HepG2 (cell line): Measurements from ENCODE around the gene DEPDC5. TPM values are rescaled to one million over a fixed set of nuclear protein-coding genes. Genes with fewer than 3 reads are reported as not detected.

Source experiments
- AGO2 ChIP-seq: fragments of 200-400 bp; formaldehyde crosslinking; optimal IDR thresholded peaks from 2 replicates; pipeline ENCODE3; 2017; ENCODE audit warnings: mild to moderate bottlenecking, low read depth, low read length, moderate library complexity
- ARNT ChIP-seq: fragments of 450-650 bp; IDR thresholded peaks from 2 replicates; pipeline ENCODE4 v1.6.1; 2017
- ASH2L ChIP-seq: fragments of 300-600, 200-600 bp; sonication (generic); IDR thresholded peaks from 2 replicates; pipeline ENCODE4 v1.7.0; 2017; ENCODE audit warnings: low read depth, mild to moderate bottlenecking, moderate library complexity, mixed read lengths, low read length; ENCODE audit not compliant: insufficient read length
- CBX2 ChIP-seq, 2 experiments: fragments of 200-600 bp in 1 of 2; sonication (generic); formaldehyde crosslinking in 1 of 2; IDR thresholded peaks; 2 replicates each; pipeline versions ENCODE4 v1.7.0 to v1.8.1; 2018 to 2022; ENCODE audit warnings: low read depth in 2 of 2, low read length in 1 of 2, mild to moderate bottlenecking in 1 of 2, missing genetic modification reagents in 1 of 2
- CHD2 ChIP-seq: IDR thresholded peaks from 2 replicates; pipeline ENCODE4 v1.6.1; 2011; ENCODE audit warnings: low read depth, low read length, improper control_type of control experiment
- FLYWCH1 ChIP-seq: sonication (generic); formaldehyde crosslinking; IDR thresholded peaks from 2 replicates; pipeline ENCODE4 v1.8.1; 2023; ENCODE audit warnings: mild to moderate bottlenecking, missing genetic modification reagents
- FOXK2 ChIP-seq: fragments of 450-650 bp; IDR thresholded peaks from 2 replicates; pipeline ENCODE4 v1.6.1; 2016
- HDAC1 ChIP-seq: sonication (generic); formaldehyde crosslinking; IDR thresholded peaks from 2 replicates; pipeline ENCODE4 v1.5.1; 2020; ENCODE audit warnings: mild to moderate bottlenecking, missing genetic modification reagents
- IKZF4 ChIP-seq: sonication (generic); formaldehyde crosslinking; IDR thresholded peaks from 2 replicates; pipeline ENCODE4 v1.5.1; 2020; ENCODE audit warnings: borderline replicate concordance, mild to moderate bottlenecking, low read depth, missing genetic modification reagents; ENCODE audit errors: not compliant biosample characterization
- ISL2 ChIP-seq: sonication (generic); formaldehyde crosslinking; IDR thresholded peaks from 2 replicates; pipeline ENCODE4 v1.5.0; 2020; ENCODE audit warnings: missing genetic modification reagents
- ISX ChIP-seq: sonication (generic); formaldehyde crosslinking; conservative IDR thresholded peaks from 2 replicates; pipeline ENCODE4 v1.5.0; 2020; ENCODE audit warnings: missing genetic modification reagents
- JUND ChIP-seq: sonication (generic); formaldehyde crosslinking; IDR thresholded peaks from 2 replicates; pipeline ENCODE4 v1.8.0; 2022; ENCODE audit warnings: mild to moderate bottlenecking, missing genetic modification reagents
- KLF16 ChIP-seq, 2 experiments: sonication (generic) in 1 of 2; formaldehyde crosslinking in 1 of 2; IDR thresholded peaks; 2 replicates each; pipeline versions ENCODE4 v1.6.1 to v1.8.0; 2016 to 2023; ENCODE audit warnings: missing genetic modification reagents in 2 of 2, missing compliant biosample characterization in 1 of 2
- MAX ChIP-seq: IDR thresholded peaks from 2 replicates; pipeline ENCODE4 v1.6.1; 2012; ENCODE audit warnings: inconsistent platforms
- NCOA2 ChIP-seq: sonication (generic); formaldehyde crosslinking; IDR thresholded peaks from 2 replicates; pipeline ENCODE4 v1.8.0; 2022; ENCODE audit warnings: inconsistent platforms
- PTBP1 ChIP-seq: fragments of 200-400 bp; formaldehyde crosslinking; IDR thresholded peaks from 2 replicates; pipeline ENCODE4 v1.6.1; 2018; ENCODE audit warnings: low read length, low read depth; ENCODE audit not compliant: poor library complexity, severe bottlenecking
- RARA ChIP-seq: IDR thresholded peaks from 2 replicates; pipeline ENCODE4 v1.6.1; 2016; ENCODE audit warnings: missing genetic modification reagents, missing compliant biosample characterization
- RNF2 ChIP-seq: fragments of 450-650 bp; conservative IDR thresholded peaks from 2 replicates; pipeline ENCODE4 v1.6.1; 2016; ENCODE audit warnings: low read depth
- SMAD9 ChIP-seq: sonication (generic); formaldehyde crosslinking; IDR thresholded peaks from 2 replicates; pipeline ENCODE4 v1.5.1; 2020; ENCODE audit warnings: mild to moderate bottlenecking, missing genetic modification reagents
- TAF15 ChIP-seq: fragments of 200-400 bp; formaldehyde crosslinking; IDR thresholded peaks from one replicate; pipeline ENCODE4 v1.6.1; 2018; ENCODE audit warnings: mild to moderate bottlenecking, low read depth, low read length; ENCODE audit not compliant: poor library complexity, severe bottlenecking
- U2AF1 ChIP-seq: fragments of 200-400 bp; formaldehyde crosslinking; optimal IDR thresholded peaks from 2 replicates; pipeline ENCODE3; 2017; ENCODE audit warnings: mild to moderate bottlenecking, low read depth, low read length
- XBP1 ChIP-seq: sonication (generic); formaldehyde crosslinking; IDR thresholded peaks from 2 replicates; pipeline ENCODE4 v1.5.0; 2020; ENCODE audit warnings: missing genetic modification reagents
- ZBTB8A ChIP-seq: sonication (generic); formaldehyde crosslinking; IDR thresholded peaks from 2 replicates; pipeline ENCODE4 v1.4.0; 2020; ENCODE audit warnings: mild to moderate bottlenecking, low read depth, missing genetic modification reagents, borderline replicate concordance
- ZFY ChIP-seq: sonication (generic); formaldehyde crosslinking; IDR thresholded peaks from 2 replicates; pipeline ENCODE4 v1.4.0; 2020; ENCODE audit warnings: missing genetic modification reagents
- ZNF350 ChIP-seq: sonication (generic); formaldehyde crosslinking; IDR thresholded peaks from 2 replicates; pipeline ENCODE4 v1.4.0; 2020; ENCODE audit warnings: mild to moderate bottlenecking, low read depth, missing genetic modification reagents, borderline replicate concordance
- ZNF460 ChIP-seq: sonication (generic); formaldehyde crosslinking; IDR thresholded peaks from 2 replicates; pipeline ENCODE4 v1.5.1; 2020; ENCODE audit warnings: missing genetic modification reagents, mild to moderate bottlenecking, borderline replicate concordance
- ZNF484 ChIP-seq: sonication (generic); formaldehyde crosslinking; IDR thresholded peaks from 2 replicates; pipeline ENCODE4 v1.5.1; 2020; ENCODE audit warnings: mild to moderate bottlenecking, low read depth, missing genetic modification reagents, borderline replicate concordance
- ZNF543 ChIP-seq: sonication (generic); formaldehyde crosslinking; IDR thresholded peaks from 2 replicates; pipeline ENCODE4 v1.4.0; 2020; ENCODE audit warnings: mild to moderate bottlenecking, missing genetic modification reagents
- ZNF558 ChIP-seq: sonication (generic); formaldehyde crosslinking; IDR thresholded peaks from 2 replicates; pipeline ENCODE4 v1.9.0; 2022; ENCODE audit warnings: mild to moderate bottlenecking, missing genetic modification reagents, borderline replicate concordance
- ZNF563 ChIP-seq: sonication (generic); formaldehyde crosslinking; IDR thresholded peaks from 2 replicates; pipeline ENCODE4 v1.8.0; 2022; ENCODE audit warnings: mild to moderate bottlenecking, moderate library complexity, missing genetic modification reagents
- ZNF75D ChIP-seq: sonication (generic); formaldehyde crosslinking; IDR thresholded peaks from 2 replicates; pipeline ENCODE4 v1.8.1; 2023; ENCODE audit warnings: missing genetic modification reagents, mild to moderate bottlenecking, borderline replicate concordance
- ZNF761 ChIP-seq: sonication (generic); formaldehyde crosslinking; conservative IDR thresholded peaks from 2 replicates; pipeline ENCODE4 v1.4.0; 2020; ENCODE audit warnings: mild to moderate bottlenecking, missing genetic modification reagents
- ZNF816 ChIP-seq: sonication (generic); formaldehyde crosslinking; IDR thresholded peaks from 2 replicates; pipeline ENCODE4 v1.8.0; 2022; ENCODE audit warnings: missing genetic modification reagents, mild to moderate bottlenecking, borderline replicate concordance
- polyA plus RNA-seq, 8 experiments: library from polyadenylated mRNA; depleted of rRNA in 3 of 8; stranded (reverse) in 7 of 8; unstranded in 1 of 8; fragments of >200 nt; fragmentation: Illumina TruSeq in 4 of 8; extraction: Trizol in 4 of 8; gene quantifications; 2 replicates each; pipeline versions ENCODE4 v1.2.1 to v1.2.3, GENCODE V29; 2011 to 2016; ENCODE audit warnings: low read depth in 4 of 8, missing spikeins in 1 of 8, mixed read lengths in 1 of 8; ENCODE audit not compliant: insufficient read depth in 1 of 8
- total RNA-seq, 5 experiments: library from RNA; depleted of rRNA; stranded (reverse); fragments of >200 nt; fragmentation: Illumina TruSeq; extraction: Trizol; gene quantifications; 2 replicates each; pipeline ENCODE4 v1.2.3, GENCODE V29; 2016; ENCODE audit warnings: low read depth in 1 of 5

The DEPDC5 gene
- total and polyA plus RNA-seq, 2 of the 13 experiments (the other 11 are each of a cell fraction or from before 2014, with no cell fraction given) = 9.8 to 12.4 TPM

GRCh38 chr22:31943978-31944699, 190.3 kb downstream of the DEPDC5 start, which contains the start of gene YWHAH (continued):
- TF ChIP-seq NCOA2 (CRISPR knock-in tag) = 0 out of 2 replicates have a peak, but pooled peaks have one; percentile 17
- TF ChIP-seq PTBP1 = no peak
- no peak for TF ChIP-seq FOXK2
- peak; percentile 2 for TF ChIP-seq AGO2
- no peak for TF ChIP-seq ZNF484 (CRISPR knock-in tag)
- peak; percentile 56 for TF ChIP-seq IKZF4
- TF ChIP-seq U2AF1 = no peak
- no peak for TF ChIP-seq CBX2 (IDR thresholded peaks at IDR 0.05; ENCODE audit: low read depth, low read length)
- no peak for TF ChIP-seq CBX2 (CRISPR knock-in tag; IDR thresholded peaks at IDR 0.05; ENCODE audit: low read depth)
- peak; percentile 54 for TF ChIP-seq MAX
- no peak for TF ChIP-seq ZNF816 (CRISPR knock-in tag)
- TF ChIP-seq ZNF460 (CRISPR knock-in tag) = no peak
- no peak for TF ChIP-seq ZNF761 (CRISPR knock-in tag)
- TF ChIP-seq SMAD9 (CRISPR knock-in tag) = no peak
- no peak for TF ChIP-seq XBP1 (CRISPR knock-in tag)
- no peak for TF ChIP-seq ARNT
- 0 out of 2 replicates have a peak, but pooled peaks have one; percentile 42 for TF ChIP-seq JUND
- TF ChIP-seq ZFY = no peak
- TF ChIP-seq TAF15 = peak; percentile 56
- no peak for TF ChIP-seq ZBTB8A (CRISPR knock-in tag)
- no peak for TF ChIP-seq ASH2L
- TF ChIP-seq RNF2 = no peak
- no peak for TF ChIP-seq ZNF75D (CRISPR knock-in tag)
- no peak for TF ChIP-seq ZNF558
- peak; percentile 49; the same call in 1 of the 2 replicates for TF ChIP-seq ZNF350
- TF ChIP-seq ISX (CRISPR knock-in tag) = no peak
- TF ChIP-seq ZNF563 (CRISPR knock-in tag) = no peak
- no peak for TF ChIP-seq RARA (CRISPR knock-in tag)
- no peak for TF ChIP-seq FLYWCH1 (CRISPR knock-in tag)
- TF ChIP-seq CHD2 = peak; percentile 71
- no peak for TF ChIP-seq ZNF543
- TF ChIP-seq ISL2 (CRISPR knock-in tag) = no peak
- TF ChIP-seq KLF16 (CRISPR knock-in tag; IDR thresholded peaks at IDR 0.05) = peak in 1 of 2 experiments; percentile 78; a peak in 2 of 4 replicates
- TF ChIP-seq HDAC1 (CRISPR knock-in tag) = peak; percentile 51; the same call in 1 of the 2 replicates
